DOHH2 (cell line): ENCODE measurements around the gene ARID3A.

Experiments used
- EZH2phosphoT487 ChIP-seq: fragments of 200-600 bp; sonication (generic); IDR thresholded peaks from 2 replicates; pipeline ENCODE4 v1.6.1; 2017; ENCODE audit warnings: borderline replicate concordance, mild to moderate bottlenecking, antibody characterized with exemption, low read length, moderate library complexity, mixed read lengths
- TF ChIP-seq, protein P1 (sequence below): fragments of 200-600 bp; sonication (generic); IDR thresholded peaks from one replicate; pipeline ENCODE4 v1.5.1; 2014; ENCODE audit warnings: antibody characterized with exemption, mild to moderate bottlenecking, low read depth, low read length; ENCODE audit not compliant: poor library complexity, severe bottlenecking

DNA sequence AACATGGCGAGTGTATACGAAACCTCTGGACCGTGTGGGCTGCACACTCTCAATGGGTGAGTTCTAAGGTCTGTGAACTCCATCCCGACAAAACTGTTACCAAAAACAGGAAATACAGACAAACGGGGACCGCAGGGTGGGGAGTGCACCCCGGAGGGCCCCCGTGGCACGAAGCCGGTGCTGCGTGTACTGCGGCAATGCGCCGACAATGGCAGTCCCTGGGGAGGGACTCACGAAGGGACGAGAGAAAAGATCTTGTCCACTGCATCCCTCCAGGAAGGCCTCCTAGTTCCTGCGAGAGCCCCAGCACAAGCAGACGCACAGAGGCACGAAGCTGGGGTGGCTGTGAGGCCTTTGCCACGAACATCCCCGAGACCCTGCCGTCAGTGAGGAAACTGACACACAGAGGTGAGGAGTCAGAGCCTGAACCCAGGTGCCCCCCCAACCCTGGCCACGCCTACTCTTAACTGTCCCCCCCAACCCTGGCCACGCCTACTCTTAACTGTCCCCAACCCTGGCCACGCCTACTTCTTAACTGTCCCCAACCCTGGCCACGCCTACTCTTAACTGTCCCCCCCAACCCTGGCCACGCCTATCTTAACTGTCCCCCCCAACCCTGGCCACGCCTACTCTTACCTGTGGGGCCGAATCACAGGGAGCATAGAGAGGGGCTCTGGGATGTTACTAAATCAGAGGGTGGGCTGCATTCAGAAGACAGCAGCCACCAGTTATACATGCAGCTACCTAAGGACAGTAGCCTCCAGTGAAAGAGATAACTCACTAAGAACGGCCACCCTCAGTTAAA, 37.1 kb upstream of the ARID3A start:
- TF ChIP-seq, protein P1, sequence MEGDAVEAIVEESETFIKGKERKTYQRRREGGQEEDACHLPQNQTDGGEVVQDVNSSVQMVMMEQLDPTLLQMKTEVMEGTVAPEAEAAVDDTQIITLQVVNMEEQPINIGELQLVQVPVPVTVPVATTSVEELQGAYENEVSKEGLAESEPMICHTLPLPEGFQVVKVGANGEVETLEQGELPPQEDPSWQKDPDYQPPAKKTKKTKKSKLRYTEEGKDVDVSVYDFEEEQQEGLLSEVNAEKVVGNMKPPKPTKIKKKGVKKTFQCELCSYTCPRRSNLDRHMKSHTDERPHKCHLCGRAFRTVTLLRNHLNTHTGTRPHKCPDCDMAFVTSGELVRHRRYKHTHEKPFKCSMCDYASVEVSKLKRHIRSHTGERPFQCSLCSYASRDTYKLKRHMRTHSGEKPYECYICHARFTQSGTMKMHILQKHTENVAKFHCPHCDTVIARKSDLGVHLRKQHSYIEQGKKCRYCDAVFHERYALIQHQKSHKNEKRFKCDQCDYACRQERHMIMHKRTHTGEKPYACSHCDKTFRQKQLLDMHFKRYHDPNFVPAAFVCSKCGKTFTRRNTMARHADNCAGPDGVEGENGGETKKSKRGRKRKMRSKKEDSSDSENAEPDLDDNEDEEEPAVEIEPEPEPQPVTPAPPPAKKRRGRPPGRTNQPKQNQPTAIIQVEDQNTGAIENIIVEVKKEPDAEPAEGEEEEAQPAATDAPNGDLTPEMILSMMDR: no peak
- TF ChIP-seq EZH2phosphoT487: no peak
